IMR-90 (cell line): ENCODE measurements around the gene PID1. TPM values are rescaled to one million over a fixed set of nuclear protein-coding genes. Genes with fewer than 3 reads are reported as not detected.

ENCODE experiments used
- ATAC-seq: fragments of 200-7000 bp; cut with Tn5 transposase; 2 replicates; pipeline ENCODE4 v1.9.1; 2020; ENCODE audit warnings: low read depth, mild to moderate bottlenecking, moderate library complexity
- BruUV-seq: library from RNA; stranded (reverse); fragments of 400-500 nt; replicated peaks from 2 replicates; lab custom pipeline; 2021; lab: Mats Ljungman, UMichigan
- CTCF ChIA-PET: fragments of 300-600 bp; formaldehyde crosslinking; extraction: SDS; loops from one replicate; lab custom pipeline; 2021; ENCODE audit warnings: antibody characterized with exemption; lab: Yijun Ruan, JAX
- POLR2A ChIA-PET: fragments of 300-600 bp; sonication (Branson Sonifier 250); formaldehyde crosslinking; loops from one replicate; lab custom pipeline; 2022; ENCODE audit warnings: antibody characterized with exemption; ENCODE audit not compliant: unreplicated experiment; lab: Charles Lee
- DNase-seq: peaks from one replicate; pipeline ENCODE4 v3.0.0; 2013
- H2AFZ ChIP-seq: replicated peaks from 2 replicates; pipeline ENCODE3; 2013; ENCODE audit warnings: low read length, mild to moderate bottlenecking; ENCODE audit not compliant: poor library complexity
- H2AK5ac ChIP-seq: 2 replicates; pipeline ENCODE4 v1.6.1; 2013; ENCODE audit warnings: low read depth, low read length, inconsistent platforms
- H2AK9ac ChIP-seq: replicated peaks from 2 replicates; pipeline ENCODE3; 2013; ENCODE audit warnings: mild to moderate bottlenecking, low read depth, low read length, moderate library complexity; ENCODE audit not compliant: poor library complexity
- H2BK120ac ChIP-seq: 2 replicates; pipeline ENCODE4 v1.6.1; 2013; ENCODE audit warnings: low read depth, low read length, inconsistent platforms
- H2BK15ac ChIP-seq: 3 replicates; pipeline ENCODE4 v1.6.1; 2013; ENCODE audit warnings: low read depth, low read length, inconsistent platforms
- H2BK20ac ChIP-seq: 2 replicates; pipeline ENCODE4 v1.6.1; 2013; ENCODE audit warnings: low read depth, mild to moderate bottlenecking, inconsistent platforms, low read length, moderate library complexity
- H2BK5ac ChIP-seq: 2 replicates; pipeline ENCODE4 v1.6.1; 2013; ENCODE audit warnings: mild to moderate bottlenecking, low read depth, low read length, inconsistent platforms; ENCODE audit not compliant: poor library complexity, severe bottlenecking
- H3K14ac ChIP-seq: replicated peaks from 2 replicates; pipeline ENCODE4 v1.6.1; 2013; ENCODE audit warnings: low read depth, low read length, inconsistent platforms
- H3K18ac ChIP-seq: 2 replicates; pipeline ENCODE4 v1.6.1; 2013; ENCODE audit warnings: low read depth, low read length, control low read depth
- H3K23ac ChIP-seq: 2 replicates; pipeline ENCODE4 v1.6.1; 2013; ENCODE audit warnings: low read depth, low read length, inconsistent platforms
- H3K27ac ChIP-seq: 2 replicates; pipeline ENCODE4 v1.5.1; 2013; ENCODE audit warnings: mild to moderate bottlenecking, control low read depth, low read length; ENCODE audit not compliant: insufficient read depth
- H3K27me3 ChIP-seq: 2 replicates; pipeline ENCODE4 v1.6.1; 2013; ENCODE audit warnings: low read length; ENCODE audit not compliant: control insufficient read depth, insufficient read depth
- H3K36me3 ChIP-seq: 2 replicates; pipeline ENCODE4 v1.6.1; 2013; ENCODE audit warnings: low read length, mixed read lengths; ENCODE audit not compliant: control insufficient read depth, insufficient read depth
- H3K4ac ChIP-seq: 2 replicates; pipeline ENCODE4 v1.6.1; 2013; ENCODE audit warnings: low read depth, low read length, inconsistent platforms
- H3K4me1 ChIP-seq: 2 replicates; pipeline ENCODE4 v1.6.1; 2013; ENCODE audit warnings: low read length, mixed read lengths; ENCODE audit not compliant: control insufficient read depth, insufficient read depth
- H3K4me2 ChIP-seq: 2 replicates; pipeline ENCODE4 v1.6.1; 2013; ENCODE audit warnings: low read depth, mild to moderate bottlenecking, control low read depth, low read length, moderate library complexity
- H3K4me3 ChIP-seq: 2 replicates; pipeline ENCODE4 v1.5.1; 2013; ENCODE audit warnings: low read depth, mild to moderate bottlenecking, control low read depth, low read length, moderate library complexity; ENCODE audit not compliant: insufficient read depth
- H3K56ac ChIP-seq: 2 replicates; pipeline ENCODE4 v1.6.1; 2013; ENCODE audit warnings: low read length, inconsistent platforms; ENCODE audit not compliant: insufficient read depth; ENCODE audit errors: extremely low read depth
- H3K79me1 ChIP-seq, 2 experiments: 2 replicates each; pipeline ENCODE4 v1.6.1; 2013; ENCODE audit warnings: low read length in 2 of 2, inconsistent platforms in 1 of 2, low read depth in 1 of 2
- H3K9ac ChIP-seq: 2 replicates; pipeline ENCODE4 v1.6.1; 2013; ENCODE audit warnings: low read depth, low read length, control low read depth
- H3K9me1 ChIP-seq: 2 replicates; pipeline ENCODE4 v1.6.1; 2013; ENCODE audit warnings: low read length, inconsistent platforms; ENCODE audit not compliant: insufficient read depth
- H3K9me3 ChIP-seq: 2 replicates; pipeline ENCODE4 v1.6.1; 2013; ENCODE audit warnings: low read length; ENCODE audit not compliant: control insufficient read depth, insufficient read depth
- H4K20me1 ChIP-seq: 2 replicates; pipeline ENCODE4 v1.6.1; 2013; ENCODE audit warnings: low read length, inconsistent platforms; ENCODE audit not compliant: insufficient read depth
- H4K5ac ChIP-seq: 2 replicates; pipeline ENCODE4 v1.6.1; 2013; ENCODE audit warnings: mild to moderate bottlenecking, low read depth, low read length, control low read depth
- H4K8ac ChIP-seq, 2 experiments: 2 replicates each; pipeline ENCODE4 v1.6.1; 2013; ENCODE audit warnings: low read depth in 2 of 2, low read length in 2 of 2, control low read depth in 1 of 2, inconsistent platforms in 1 of 2
- H4K91ac ChIP-seq: 2 replicates; pipeline ENCODE4 v1.6.1; 2013; ENCODE audit warnings: low read depth, low read length, inconsistent platforms; ENCODE audit not compliant: insufficient read depth
- CEBPB ChIP-seq: IDR thresholded peaks from 2 replicates; pipeline ENCODE4 v1.6.1; 2012; ENCODE audit warnings: low read depth, low read length, improper control_type of control experiment
- CHD1 ChIP-seq: IDR thresholded peaks from 2 replicates; pipeline ENCODE4 v1.6.1; 2012; ENCODE audit warnings: low read depth, low read length, improper control_type of control experiment
- ELK1 ChIP-seq: fragments of 150-350 bp; IDR thresholded peaks from 2 replicates; pipeline ENCODE4 v1.6.1; 2016; ENCODE audit warnings: low read depth, mild to moderate bottlenecking, low read length, moderate library complexity, borderline replicate concordance
- MAFK ChIP-seq: IDR thresholded peaks from 2 replicates; pipeline ENCODE4 v1.6.1; 2012; ENCODE audit warnings: low read depth, low read length, improper control_type of control experiment
- NFE2L2 ChIP-seq: fragments of 150-350 bp; IDR thresholded peaks from 2 replicates; pipeline ENCODE4 v1.6.1; 2016; ENCODE audit warnings: low read depth, mild to moderate bottlenecking, low read length
- POLR2A ChIP-seq: IDR thresholded peaks from 2 replicates; pipeline ENCODE4 v1.6.1; 2012; ENCODE audit warnings: mild to moderate bottlenecking, low read depth, low read length
- RAD21 ChIP-seq: IDR thresholded peaks from 2 replicates; pipeline ENCODE4 v1.6.1; 2012; ENCODE audit warnings: low read length, improper control_type of control experiment
- RCOR1 ChIP-seq: IDR thresholded peaks from 2 replicates; pipeline ENCODE4 v1.6.1; 2012; ENCODE audit warnings: mild to moderate bottlenecking, low read length, improper control_type of control experiment; ENCODE audit not compliant: insufficient replicate concordance
- RFX5 ChIP-seq: IDR thresholded peaks from 2 replicates; pipeline ENCODE4 v1.8.0; 2012; ENCODE audit warnings: low read depth, mild to moderate bottlenecking, low read length, moderate library complexity
- SMC3 ChIP-seq: fragments of 150-350 bp; IDR thresholded peaks from 2 replicates; pipeline ENCODE4 v1.6.1; 2016; ENCODE audit warnings: low read depth, mild to moderate bottlenecking, antibody characterized with exemption, low read length, moderate library complexity
- USF2 ChIP-seq: fragments of 150-350 bp; IDR thresholded peaks from 2 replicates; pipeline ENCODE4 v1.6.1; 2017; ENCODE audit warnings: mild to moderate bottlenecking, antibody characterized with exemption, low read length, low read depth
- WGBS, 2 experiments: methylation state at CpG; one replicate each; pipeline versions ENCODE4 v1.1.5 to v1.1.7; 2013; ENCODE audit warnings: missing lambda C conversion rate in 2 of 2; ENCODE audit not compliant: insufficient read length in 1 of 2; ENCODE audit errors: extremely low coverage in 2 of 2; 5-methylcytosine and 5-hydroxymethylcytosine counted together
- dilution Hi-C: fragments of 300-500 bp; cut with HindIII; formaldehyde crosslinking; loops from one replicate; pipeline ENCODE4 v1.14.3; 2018; ENCODE audit warnings: low sequenced_read_pairs; ENCODE audit not compliant: unreplicated experiment
- in situ Hi-C: fragments of 300-500 bp; cut with MboI; formaldehyde crosslinking; loops from 3 replicates; pipeline ENCODE4 v1.14.3; 2019; ENCODE audit warnings: low sequenced_read_pairs, inconsistent platforms, mixed read lengths
- intact Hi-C: fragments of 100-400 bp; cut with micrococcal nuclease; formaldehyde crosslinking; loops from 2 replicates; pipeline ENCODE4 v1.10.0; 2022
- polyA plus RNA-seq, 3 experiments: library from polyadenylated mRNA; depleted of rRNA; stranded (reverse); fragments of >200 nt; gene quantifications; 2 replicates each; pipeline ENCODE4 v1.2.3, GENCODE V29; 2012; ENCODE audit warnings: low replicate concordance in 1 of 3
- total RNA-seq: library from RNA; depleted of rRNA; stranded (reverse); fragments of >200 nt; gene quantifications from 2 replicates; pipeline ENCODE4 v1.2.3, GENCODE V29; 2012

The PID1 gene
- total and polyA plus RNA-seq, 2 of the 4 experiments (the other 2 are of a cell fraction): 0.90 to 1.9 TPM

DNA sequence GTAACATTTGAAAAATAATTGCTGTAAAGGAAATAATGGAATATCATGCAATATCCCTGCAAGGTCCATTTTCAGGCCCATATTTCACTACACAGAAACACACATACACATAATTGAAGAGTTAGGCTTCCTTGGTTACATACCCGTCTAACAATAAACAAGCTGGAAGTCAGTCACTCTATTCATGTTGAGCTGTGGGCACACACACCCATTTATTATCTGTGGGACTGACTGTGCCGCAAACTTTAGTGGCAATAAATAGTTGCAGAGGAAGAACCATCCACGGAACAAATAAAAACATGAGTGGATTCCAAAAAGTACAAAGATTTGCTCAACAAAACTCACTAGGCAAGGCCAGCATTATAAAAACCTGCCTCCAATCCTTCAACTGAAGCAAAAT, 24.8 kb downstream of the PID1 start:
- Histone ChIP-seq H3K27ac (no peak overlapping the region), H3K9me1 (no peaks in the 10 kb centered on the region), H4K91ac (no peak overlapping the region), H3K56ac (no peak overlapping the region), H3K4ac (no peak overlapping the region), H3K4me2 (no peak overlapping the region), H2BK20ac (no peak overlapping the region), H3K23ac (no peak overlapping the region), H2BK5ac (no peak overlapping the region), H2BK120ac (no peak overlapping the region), H3K9ac (no peak overlapping the region), H4K8ac (no peak overlapping the region), H3K79me1 (no peaks in the 10 kb centered on the region), H2AFZ (no peak overlapping the region), H3K36me3 (no peaks in the 10 kb centered on the region), H2AK9ac (no peak overlapping the region), H2AK5ac (no peak overlapping the region), H4K5ac (no peak overlapping the region), H3K4me1 (no peaks in the 10 kb centered on the region), H3K14ac (no peak overlapping the region), H3K9me3 (peaks cover 2% of the 10 kb centered on the region; the same call in 1 of the 2 replicates), H3K27me3 (no peaks in the 10 kb centered on the region), H2BK15ac (no peak overlapping the region), H3K18ac (no peak overlapping the region), H4K20me1 (no peaks in the 10 kb centered on the region), H3K4me3 (no peak overlapping the region)
- intact Hi-C loops: no loop called here
- ChIA-PET CTCF (no interaction called here), POLR2A (no interaction called here)
- dilution Hi-C loops: no loop called here
- DNase-seq: no peak
- no CpG with 5 or more reads among the region's 3 CpGs for WGBS, 2 experiments
- no TSS peak for BruUV-seq
- in situ Hi-C loops: no loop called here
- no peak for TF ChIP-seq RFX5
- no peak for TF ChIP-seq ELK1
- TF ChIP-seq RAD21: no peak
- TF ChIP-seq POLR2A: no peak
- no peak for TF ChIP-seq USF2
- no peak for TF ChIP-seq CEBPB
- TF ChIP-seq MAFK: no peak
- no peak for TF ChIP-seq RCOR1
- no peak for TF ChIP-seq NFE2L2
- TF ChIP-seq CHD1: no peak
- TF ChIP-seq SMC3: no peak
- no peak for ATAC-seq
